ENCODE data around the gene CPED1.

DNA sequence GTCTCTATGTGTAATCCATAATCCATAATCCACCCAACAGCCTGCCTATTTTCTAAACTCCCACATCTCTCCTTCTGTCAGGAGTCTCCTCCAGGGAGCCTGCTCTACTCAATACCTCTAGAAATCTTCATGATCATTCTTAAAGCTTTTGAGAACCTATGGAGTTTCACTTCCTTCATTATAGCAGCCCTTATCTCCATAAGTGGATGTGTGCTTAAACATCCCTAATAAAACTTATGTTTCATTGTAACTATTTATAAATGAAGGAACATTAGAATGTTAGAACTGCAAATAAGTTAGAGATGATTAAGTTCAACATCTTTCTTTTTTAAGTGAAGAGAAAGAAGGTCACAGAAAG is 8.5 kb downstream of the CPED1 start:
- TF ChIP-seq CTCF (IDR thresholded peaks at IDR 0.05) (no peak), POLR2A (IDR thresholded peaks at IDR 0.05) (no peak), EP300 (IDR thresholded peaks at IDR 0.05) (no peak), POLR2AphosphoS5 (IDR thresholded peaks at IDR 0.05) (no peak)
